GM12891 (cell line): ENCODE measurements around the gene CHD8.

Experiments
- POLR2A ChIP-seq: IDR thresholded peaks from 2 replicates; pipeline ENCODE4 v1.6.1; 2011; ENCODE audit warnings: low read depth, low read length, control low read depth
- POLR2AphosphoS5 ChIP-seq: IDR thresholded peaks from 2 replicates; pipeline ENCODE4 v1.6.1; 2011; ENCODE audit warnings: low read depth, low read length, control low read depth
- POU2F2 ChIP-seq: IDR thresholded peaks from 2 replicates; pipeline ENCODE4 v1.6.1; 2011; ENCODE audit warnings: low read depth, mild to moderate bottlenecking, control low read depth, low read length, moderate library complexity
- SPI1 ChIP-seq: IDR thresholded peaks from 2 replicates; pipeline ENCODE4 v1.6.1; 2011; ENCODE audit warnings: low read depth, low read length, control low read depth
- TAF1 ChIP-seq: IDR thresholded peaks from 2 replicates; pipeline ENCODE4 v1.6.1; 2011; ENCODE audit warnings: low read depth, low read length, control low read depth

- TF ChIP-seq POLR2A (no peak), POLR2AphosphoS5 (no peak), TAF1 (no peak), SPI1 (no peak), POU2F2 (no peak)
Measured at GRCh38 chr14:21367582-21368144, 88.3 kb downstream of the CHD8 start.
